RWPE1 (cell line): ENCODE measurements around the gene EEPD1.
"Not testable (repeated sequence)": the region's sequence is repeated elsewhere in the genome, so short reads cannot be mapped to it uniquely, and the experiment has no call there.

Source experiments
- CTCF ChIA-PET: fragments of 350-600 bp; sonication (Branson Sonifier 250); formaldehyde crosslinking; extraction: SDS; loops from one replicate; lab custom pipeline; 2021; lab: Yijun Ruan, JAX
- POLR2A ChIA-PET: fragments of 400-600 bp; formaldehyde crosslinking; extraction: SDS; loops from one replicate; lab custom pipeline; 2020; ENCODE audit warnings: antibody characterized with exemption; ENCODE audit not compliant: low non-redundant PET; lab: Yijun Ruan, JAX
- DNase-seq: peaks from one replicate; pipeline ENCODE4 v3.0.0; 2012; ENCODE audit warnings: low spot score
- H3K27ac ChIP-seq: fragments of 450-650 bp; 2 replicates; pipeline ENCODE4 v1.5.1; 2017
- CTCF ChIP-seq: fragments of 450-650 bp; conservative IDR thresholded peaks from 2 replicates; pipeline ENCODE4 v1.5.1; 2017; ENCODE audit warnings: low read depth, mild to moderate bottlenecking

Gene EEPD1

DNA sequence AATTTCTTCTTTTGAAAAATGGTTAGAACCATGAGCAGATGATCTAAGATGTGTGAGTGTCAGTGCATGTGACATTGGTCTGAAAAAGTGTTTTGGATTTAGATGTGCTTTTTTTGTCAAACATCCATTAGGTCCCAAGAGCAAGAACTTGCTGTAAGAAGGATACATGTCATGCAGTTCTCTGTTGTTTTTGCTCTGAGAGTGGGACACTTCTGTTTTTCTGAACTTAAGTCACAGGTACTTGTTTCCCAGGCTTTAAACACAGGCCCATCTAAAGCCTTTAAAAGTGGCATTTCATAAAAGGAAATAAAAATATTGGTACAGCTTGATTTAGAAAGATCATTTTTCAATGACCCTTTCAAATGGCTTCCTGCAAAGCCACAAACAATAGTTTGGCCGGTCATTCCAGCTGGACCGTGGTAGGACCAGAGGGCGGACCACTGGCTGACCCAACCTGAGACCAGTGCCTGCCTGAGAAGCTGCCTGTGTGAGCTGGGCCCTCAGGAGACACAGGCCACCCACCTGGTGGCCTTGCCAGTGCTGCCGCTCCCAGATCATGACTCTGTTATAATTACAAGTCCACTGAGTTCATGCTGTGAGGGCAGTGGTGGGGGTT lies 92.7 kb downstream of the EEPD1 start:
- no peak for TF ChIP-seq CTCF
- ChIA-PET POLR2A (no interaction called here), CTCF (no interaction called here)
- DNase-seq, result no peak
- no peak overlapping the region for H3K27ac ChIP-seq

- CTCF ChIA-PET, result interaction anchor here (1.0 kb wide), 1 partner anchor 70 kb away, joined by 4 read pairs; no protein-coding TSS in a partner anchor
- no peak overlapping the region for H3K27ac ChIP-seq
- POLR2A ChIA-PET, result no interaction called here
- DNase-seq, result no peak
- TF ChIP-seq CTCF, result no peak
Observed at GRCh38 chr7:36249091-36249490, 96.0 kb downstream of the EEPD1 start.

DNA sequence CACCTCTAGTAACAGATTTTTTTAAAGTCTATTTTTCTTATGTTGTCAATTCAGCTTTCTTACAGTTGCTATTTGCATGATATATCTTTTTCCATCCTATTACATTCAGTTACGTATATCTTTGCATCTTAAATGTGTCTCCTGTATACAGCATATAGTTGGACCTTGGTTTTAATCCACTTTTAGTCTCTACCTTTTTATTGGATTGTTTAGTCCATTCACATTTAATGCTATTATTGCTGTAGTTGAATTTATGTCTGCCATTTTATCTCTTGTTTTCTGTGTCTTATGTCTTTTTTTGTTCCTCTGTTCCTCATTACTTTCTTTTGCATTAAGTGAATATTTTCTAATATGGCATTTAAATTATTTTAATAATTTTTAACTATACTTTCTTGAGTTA lies 100.6 kb downstream of the EEPD1 start:
- ChIA-PET POLR2A (no interaction called here), CTCF (no interaction called here)
- no peak overlapping the region for H3K27ac ChIP-seq
- DNase-seq, result no peak
- TF ChIP-seq CTCF, result no peak

- POLR2A ChIA-PET, H3K27ac ChIP-seq, DNase-seq: not testable (repeated sequence)
- CTCF ChIA-PET, result interaction anchor here (0.6 to 0.9 kb wide), 2 partner anchors 9 to 33 kb away, joined by 3 to 4 read pairs; no protein-coding TSS in a partner anchor
Observed at GRCh38 chr7:36258510-36259259, 105.6 kb downstream of the EEPD1 start.

DNA sequence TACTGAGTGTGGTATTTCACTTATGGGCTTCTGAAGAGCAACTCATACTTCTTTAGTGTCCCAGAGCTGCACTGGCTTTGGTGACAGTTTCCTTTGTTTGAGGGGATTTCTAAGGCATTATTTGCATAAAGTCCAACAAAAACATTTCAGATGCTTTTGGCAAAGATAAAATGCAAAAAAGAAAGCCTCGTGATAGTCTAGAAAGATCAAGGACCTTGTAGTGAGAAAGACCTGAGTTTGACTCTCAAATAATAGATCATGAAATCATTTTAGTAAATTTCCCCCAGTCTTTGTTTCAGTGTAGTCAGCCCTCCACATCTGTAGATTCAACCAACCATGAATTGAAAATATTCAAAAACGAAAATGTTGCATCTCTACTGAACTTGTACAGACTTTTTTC lies 107.4 kb downstream of the EEPD1 start:
- POLR2A ChIA-PET, result no interaction called here
- CTCF ChIA-PET, result no interaction called here
- TF ChIP-seq CTCF, result no peak
- DNase-seq, result no peak
- H3K27ac ChIP-seq, result no peak overlapping the region

GRCh38 chr7:36261019-36261754 lies 108.1 kb downstream of the EEPD1 start:
- ChIA-PET CTCF (no interaction called here), POLR2A (no interaction called here)
- H3K27ac ChIP-seq, result no peak overlapping the region
- TF ChIP-seq CTCF, result no peak
- no peak for DNase-seq
